ENCODE measurements around the gene TMEM240. TPM values are rescaled to one million over a fixed set of nuclear protein-coding genes. Genes with fewer than 3 reads are reported as not detected.
A peak's percentile ranks its signal among the peaks of the same experiment; 100 is the strongest.
"Not testable (repeated sequence)": the region's sequence is repeated elsewhere in the genome, so short reads cannot be mapped to it uniquely, and the experiment has no call there.

The TMEM240 gene
- total and polyA plus RNA-seq, 10 of the 15 experiments (the other 5 are each of a cell fraction or from before 2014, with no cell fraction given) = 0.17 to 0.49 TPM; not detected in 8

- POLR2A ChIA-PET = interaction anchor here (0.6 to 0.7 kb wide), 2 partner anchors 48 to 395 kb away, joined by 3 read pairs; no protein-coding TSS in a partner anchor
- TF ChIP-seq E2F4 (IDR thresholded peaks at IDR 0.05; ENCODE audit: low read depth, low read length) (peak; percentile 78), PML (IDR thresholded peaks at IDR 0.05; ENCODE audit: low read length) (peak; percentile 20; the same call in 1 of the 2 replicates), FOXM1 (IDR thresholded peaks at IDR 0.05; ENCODE audit: low read depth, low read length) (peak; percentile 60; the same call in 1 of the 2 replicates), RCOR1 (conservative IDR thresholded peaks at IDR 0.05; ENCODE audit: low read depth, low read length) (no peak), NFYB (IDR thresholded peaks at IDR 0.05; ENCODE audit: insufficient read depth, low read depth, low read length) (0 out of 2 replicates have a peak, but pooled peaks have one; percentile 34), MTA3 (IDR thresholded peaks at IDR 0.05; ENCODE audit: borderline replicate concordance, low read length) (no peak)
- TF ChIP-seq, protein P1, sequence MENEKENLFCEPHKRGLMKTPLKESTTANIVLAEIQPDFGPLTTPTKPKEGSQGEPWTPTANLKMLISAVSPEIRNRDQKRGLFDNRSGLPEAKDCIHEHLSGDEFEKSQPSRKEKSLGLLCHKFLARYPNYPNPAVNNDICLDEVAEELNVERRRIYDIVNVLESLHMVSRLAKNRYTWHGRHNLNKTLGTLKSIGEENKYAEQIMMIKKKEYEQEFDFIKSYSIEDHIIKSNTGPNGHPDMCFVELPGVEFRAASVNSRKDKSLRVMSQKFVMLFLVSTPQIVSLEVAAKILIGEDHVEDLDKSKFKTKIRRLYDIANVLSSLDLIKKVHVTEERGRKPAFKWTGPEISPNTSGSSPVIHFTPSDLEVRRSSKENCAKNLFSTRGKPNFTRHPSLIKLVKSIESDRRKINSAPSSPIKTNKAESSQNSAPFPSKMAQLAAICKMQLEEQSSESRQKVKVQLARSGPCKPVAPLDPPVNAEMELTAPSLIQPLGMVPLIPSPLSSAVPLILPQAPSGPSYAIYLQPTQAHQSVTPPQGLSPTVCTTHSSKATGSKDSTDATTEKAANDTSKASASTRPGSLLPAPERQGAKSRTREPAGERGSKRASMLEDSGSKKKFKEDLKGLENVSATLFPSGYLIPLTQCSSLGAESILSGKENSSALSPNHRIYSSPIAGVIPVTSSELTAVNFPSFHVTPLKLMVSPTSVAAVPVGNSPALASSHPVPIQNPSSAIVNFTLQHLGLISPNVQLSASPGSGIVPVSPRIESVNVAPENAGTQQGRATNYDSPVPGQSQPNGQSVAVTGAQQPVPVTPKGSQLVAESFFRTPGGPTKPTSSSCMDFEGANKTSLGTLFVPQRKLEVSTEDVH (IDR thresholded peaks at IDR 0.05; ENCODE audit: low read depth, partially characterized antibody) = peak; percentile 82
- TF ChIP-seq, protein P2, sequence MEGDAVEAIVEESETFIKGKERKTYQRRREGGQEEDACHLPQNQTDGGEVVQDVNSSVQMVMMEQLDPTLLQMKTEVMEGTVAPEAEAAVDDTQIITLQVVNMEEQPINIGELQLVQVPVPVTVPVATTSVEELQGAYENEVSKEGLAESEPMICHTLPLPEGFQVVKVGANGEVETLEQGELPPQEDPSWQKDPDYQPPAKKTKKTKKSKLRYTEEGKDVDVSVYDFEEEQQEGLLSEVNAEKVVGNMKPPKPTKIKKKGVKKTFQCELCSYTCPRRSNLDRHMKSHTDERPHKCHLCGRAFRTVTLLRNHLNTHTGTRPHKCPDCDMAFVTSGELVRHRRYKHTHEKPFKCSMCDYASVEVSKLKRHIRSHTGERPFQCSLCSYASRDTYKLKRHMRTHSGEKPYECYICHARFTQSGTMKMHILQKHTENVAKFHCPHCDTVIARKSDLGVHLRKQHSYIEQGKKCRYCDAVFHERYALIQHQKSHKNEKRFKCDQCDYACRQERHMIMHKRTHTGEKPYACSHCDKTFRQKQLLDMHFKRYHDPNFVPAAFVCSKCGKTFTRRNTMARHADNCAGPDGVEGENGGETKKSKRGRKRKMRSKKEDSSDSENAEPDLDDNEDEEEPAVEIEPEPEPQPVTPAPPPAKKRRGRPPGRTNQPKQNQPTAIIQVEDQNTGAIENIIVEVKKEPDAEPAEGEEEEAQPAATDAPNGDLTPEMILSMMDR (IDR thresholded peaks at IDR 0.05 in 2 of 3, conservative IDR thresholded peaks at IDR 0.05 in 1 of 3; ENCODE audit: control insufficient read depth in 2 of 3, extremely low read depth in 1 of 3, insufficient read depth in 1 of 3, low read depth in 3 of 3, low read length in 3 of 3) = 0 out of 6 replicates have a peak, but pooled peaks of 1 of the 3 experiments have one; percentile 6
- FAIRE-seq (no peak), ATAC-seq (peak; percentile 62), DNase-seq (ENCODE audit: low read depth, low spot score) (no peak)
- in situ Hi-C loops (cut with MboI) = no loop called here
- BruUV-seq (replicated peaks) = TSS peak; percentile 97
- Histone ChIP-seq H3K9ac (ENCODE audit: control insufficient read depth, insufficient read depth, low read length) (peak overlapping the region; percentile 94), H3K27ac (ENCODE audit: control insufficient read depth, insufficient read depth) (peak overlapping the region; percentile 95), H3K36me3 (ENCODE audit: control insufficient read depth in 2 of 2, insufficient read depth in 2 of 2, low read length in 1 of 2) (no peaks in the 10 kb centered on the region), H3K4me3 (peak overlapping the region; percentile 76), H3K4me2 (ENCODE audit: control insufficient read depth, insufficient read depth) (peak overlapping the region; percentile 45; the same call in 1 of the 2 replicates), H2AFZ (ENCODE audit: control insufficient read depth, low read depth, low read length) (peak overlapping the region; percentile 96), H3K9me3 (replicated peaks; ENCODE audit: control insufficient read depth, insufficient read depth, low read length) (no peaks in the 10 kb centered on the region), H3K79me2 (ENCODE audit: control insufficient read depth, insufficient read depth, low read length) (peaks cover 19% of the 10 kb centered on the region), H3K4me1 (ENCODE audit: control insufficient read depth, insufficient read depth, low read length) (no peaks in the 10 kb centered on the region; the same call in 1 of the 2 replicates), H4K20me1 (ENCODE audit: control insufficient read depth, insufficient read depth) (no peaks in the 10 kb centered on the region), H3K27me3 (replicated peaks in 1 of 2; ENCODE audit: control insufficient read depth in 2 of 2, insufficient read depth in 2 of 2, low read length in 1 of 2) (no peaks in the 10 kb centered on the region)
- SMC1A ChIA-PET (ENCODE audit: uncharacterized antibody, unreplicated experiment) = no interaction called here
- CTCF ChIA-PET = no interaction called here
- 4% methylated on average over 17 of the region's 17 CpGs for WGBS (ENCODE audit: insufficient coverage, insufficient replicate concordance, low lambda C conversion rate, missing lambda C conversion rate)
- intact Hi-C loops (cut with micrococcal nuclease; ENCODE audit: unreplicated experiment) = no loop called here
- RAD21 ChIA-PET (ENCODE audit: unreplicated experiment) = no interaction called here
Observed at GRCh38 chr1:1510912-1511532, 29.4 kb downstream of the TMEM240 start.

GRCh38 chr1:1509465-1509850 lies 31.0 kb downstream of the TMEM240 start:
- SMC1A ChIA-PET (ENCODE audit: uncharacterized antibody, unreplicated experiment); H3K27me3 ChIP-seq (replicated peaks in 1 of 2; ENCODE audit: control insufficient read depth in 2 of 2, insufficient read depth in 2 of 2, low read length in 1 of 2); H3K4me2 ChIP-seq (ENCODE audit: control insufficient read depth, insufficient read depth); BruUV-seq (replicated peaks); H3K9me3 ChIP-seq (replicated peaks; ENCODE audit: control insufficient read depth, insufficient read depth, low read length); RAD21 ChIA-PET (ENCODE audit: unreplicated experiment); H2AFZ ChIP-seq (ENCODE audit: control insufficient read depth, low read depth, low read length); H3K4me3 ChIP-seq; H3K9ac ChIP-seq (ENCODE audit: control insufficient read depth, insufficient read depth, low read length); H3K36me3 ChIP-seq (ENCODE audit: control insufficient read depth in 2 of 2, insufficient read depth in 2 of 2, low read length in 1 of 2); FAIRE-seq; CTCF ChIA-PET; H3K27ac ChIP-seq (ENCODE audit: control insufficient read depth, insufficient read depth); DNase-seq (ENCODE audit: low read depth, low spot score); H3K4me1 ChIP-seq (ENCODE audit: control insufficient read depth, insufficient read depth, low read length); ATAC-seq; H4K20me1 ChIP-seq (ENCODE audit: control insufficient read depth, insufficient read depth): not testable (repeated sequence)
- intact Hi-C loops (cut with micrococcal nuclease; ENCODE audit: unreplicated experiment) (loop anchor here (10.0 kb wide), 1 partner anchor 135 kb away; the partner anchor contains the start of gene AURKAIP1), in situ Hi-C loops (cut with MboI) (loop anchor here (5.0 kb wide), 1 partner anchor 107 kb away; no protein-coding TSS in a partner anchor)
- POLR2A ChIA-PET = interaction anchor here (0.7 kb wide), 1 partner anchor 268 kb away, joined by 3 read pairs; no protein-coding TSS in a partner anchor
- H3K79me2 ChIP-seq (ENCODE audit: control insufficient read depth, insufficient read depth, low read length) = peaks cover 16% of the 10 kb centered on the region
- WGBS (ENCODE audit: insufficient coverage, insufficient replicate concordance, low lambda C conversion rate, missing lambda C conversion rate) = 83% methylated on average over 16 of the region's 21 CpGs

Measured in GM12878 (cell line).